GM18505 (cell line): ENCODE data around the gene SYNPR.

Experiments used
- ATAC-seq: cut with Tn5 transposase; IDR thresholded peaks from one replicate; pipeline ENCODE4 v1.9.1; 2021; ENCODE audit not compliant: unreplicated experiment
- POLR2A ChIP-seq: IDR thresholded peaks from 4 replicates; pipeline ENCODE4 v1.6.1; 2011; ENCODE audit warnings: borderline replicate concordance; ENCODE audit not compliant: insufficient read depth, insufficient read length; ENCODE audit errors: extremely low read depth

The SYNPR gene

DNA sequence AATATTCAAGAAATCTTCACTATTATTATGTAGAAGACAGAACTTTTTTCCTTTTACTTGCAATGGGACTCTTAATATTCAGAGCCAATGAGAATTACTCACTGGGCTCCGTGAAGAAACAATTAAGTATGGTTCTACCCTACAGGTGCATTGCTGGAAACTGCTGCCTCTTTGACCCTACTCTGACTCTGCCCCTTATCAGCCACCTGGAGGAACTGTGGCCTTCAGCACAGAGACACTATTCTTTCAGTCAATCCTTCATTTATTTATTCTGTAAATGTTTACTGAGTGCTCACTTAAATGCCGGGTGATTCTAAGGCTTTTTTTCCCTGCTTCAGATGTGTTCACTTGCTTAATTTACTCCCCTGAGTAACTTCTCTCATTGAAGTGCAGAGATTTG lies 163.2 kb downstream of the SYNPR start:
- TF ChIP-seq POLR2A = no peak
- ATAC-seq = no peak

DNA sequence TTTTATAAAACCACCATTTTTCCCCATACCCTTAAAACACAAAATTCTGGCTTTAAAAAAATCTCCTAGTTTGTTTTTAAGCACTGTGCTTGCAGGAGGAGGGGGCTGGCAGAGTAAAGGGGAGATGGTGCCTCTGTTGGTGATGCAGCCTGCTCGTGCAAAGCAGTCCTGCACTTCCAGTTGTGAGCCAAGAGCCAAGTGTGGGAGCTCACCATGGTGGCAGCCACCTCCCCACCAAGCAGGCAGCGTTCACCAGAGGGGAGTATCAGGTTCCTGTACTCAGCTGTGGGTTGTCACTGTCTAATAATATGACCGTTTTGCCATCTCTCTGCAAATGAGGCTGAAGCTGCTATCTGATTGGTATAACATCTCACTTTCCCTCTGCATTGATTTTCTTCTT lies 164.8 kb downstream of the SYNPR start:
- no peak for ATAC-seq
- TF ChIP-seq POLR2A = no peak

DNA sequence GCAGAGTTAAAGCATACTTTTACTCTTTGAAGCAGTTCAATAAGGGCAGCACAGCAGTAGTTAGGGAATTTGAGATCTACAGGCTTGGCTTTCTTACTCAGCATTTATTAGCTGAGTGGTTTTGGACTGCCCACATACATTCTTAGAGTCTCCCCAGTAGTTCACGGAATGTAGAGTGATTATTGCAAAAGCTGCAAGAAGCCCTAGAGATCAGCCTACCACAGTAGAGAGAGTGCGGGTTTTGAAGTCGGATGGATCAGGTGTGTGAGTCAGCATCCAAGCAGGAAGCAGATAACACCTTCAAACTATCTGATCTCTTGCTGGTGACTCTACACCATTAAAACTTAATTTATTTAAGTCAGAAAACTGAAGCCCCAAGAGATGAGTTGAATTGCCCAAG lies 171.9 kb downstream of the SYNPR start:
- no peak for ATAC-seq
- no peak for TF ChIP-seq POLR2A

DNA sequence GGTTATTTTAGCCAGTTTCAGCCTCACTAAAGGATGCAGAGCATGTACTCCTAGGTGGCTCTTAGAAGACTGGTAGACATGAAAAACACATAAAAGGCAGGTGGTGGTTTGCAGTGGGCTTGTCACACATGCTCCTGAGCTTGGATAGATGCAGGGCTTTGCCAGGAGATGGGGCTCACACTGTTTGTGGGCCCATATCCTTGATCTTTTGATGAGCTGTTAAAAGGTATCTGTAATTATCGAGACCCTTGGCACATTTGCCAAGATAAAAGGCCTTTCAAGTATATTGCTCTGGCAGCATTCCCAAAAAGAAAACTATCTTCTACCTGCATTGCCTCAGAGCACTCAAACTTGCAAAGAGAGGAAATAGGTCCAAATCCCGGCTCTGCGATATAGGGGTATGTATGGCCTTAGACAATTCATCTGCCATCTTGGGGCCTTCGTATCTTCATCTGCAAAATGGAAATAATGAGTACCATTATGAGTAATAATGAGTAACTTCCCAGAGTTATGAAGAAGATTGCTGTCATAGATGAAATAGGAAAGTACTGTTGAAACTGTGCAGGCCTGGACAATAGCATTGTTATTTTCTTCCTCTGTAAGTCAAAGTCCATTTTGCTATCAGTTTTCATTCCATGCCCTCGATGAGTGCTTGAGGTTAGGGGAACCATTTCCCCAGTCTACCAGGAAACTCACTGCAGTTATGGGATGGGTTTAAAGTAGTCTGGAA lies 172.7 kb downstream of the SYNPR start:
- TF ChIP-seq POLR2A = no peak
- no peak for ATAC-seq

DNA sequence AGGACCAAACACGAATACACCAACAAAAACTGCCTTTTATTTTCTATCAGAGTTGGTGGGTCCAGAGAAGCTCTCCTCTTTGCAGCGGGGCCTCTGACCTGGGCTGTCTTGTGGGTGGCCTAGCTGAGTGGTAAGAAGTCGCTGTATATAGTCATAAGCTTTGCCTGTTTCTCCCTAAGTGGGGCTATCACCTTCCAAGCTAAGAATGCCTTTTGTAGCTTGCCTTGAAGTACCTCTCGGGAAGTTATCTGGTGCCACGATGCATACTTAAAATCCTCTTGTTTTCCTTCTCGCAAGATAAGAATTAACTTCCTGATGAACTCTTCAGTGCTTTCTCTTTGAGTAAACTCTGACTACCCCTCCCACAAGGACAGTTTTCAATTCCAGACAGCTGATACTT lies 178.8 kb downstream of the SYNPR start:
- no peak for ATAC-seq
- no peak for TF ChIP-seq POLR2A

DNA sequence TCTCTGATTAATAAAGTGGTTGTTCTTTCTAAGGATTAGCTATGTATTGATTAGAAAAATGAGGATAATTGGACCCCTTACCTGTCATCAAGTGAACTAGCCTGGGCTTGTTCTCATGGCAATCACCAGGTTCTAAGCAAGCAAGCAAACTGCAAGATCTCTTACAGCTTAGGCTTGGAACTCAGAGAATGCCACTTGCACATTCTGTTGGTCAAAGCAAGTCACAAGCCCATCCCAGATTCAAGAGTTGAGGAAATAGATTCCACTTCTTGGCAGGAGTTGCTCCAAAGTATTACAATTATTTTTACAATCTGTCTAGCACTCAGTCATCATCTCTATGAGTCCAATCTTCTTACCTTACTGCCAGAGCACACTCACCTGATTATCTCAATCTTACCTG lies 180.3 kb downstream of the SYNPR start:
- ATAC-seq = no peak
- TF ChIP-seq POLR2A = no peak

- no peak for TF ChIP-seq POLR2A
- ATAC-seq = no peak
Measured at GRCh38 chr3:63462732-63463131, 184.6 kb downstream of the SYNPR start.

- TF ChIP-seq POLR2A = no peak
- no peak for ATAC-seq
Measured at GRCh38 chr3:63467392-63467791, 189.3 kb downstream of the SYNPR start.

GRCh38 chr3:63470745-63471144 lies 192.6 kb downstream of the SYNPR start:
- no peak for TF ChIP-seq POLR2A
- peak; percentile 73 for ATAC-seq

- no peak for ATAC-seq
- no peak for TF ChIP-seq POLR2A
Measured at GRCh38 chr3:63471781-63472180, 193.7 kb downstream of the SYNPR start.

- ATAC-seq = no peak
- TF ChIP-seq POLR2A = no peak
Measured at GRCh38 chr3:63473641-63474166, 195.6 kb downstream of the SYNPR start.

DNA sequence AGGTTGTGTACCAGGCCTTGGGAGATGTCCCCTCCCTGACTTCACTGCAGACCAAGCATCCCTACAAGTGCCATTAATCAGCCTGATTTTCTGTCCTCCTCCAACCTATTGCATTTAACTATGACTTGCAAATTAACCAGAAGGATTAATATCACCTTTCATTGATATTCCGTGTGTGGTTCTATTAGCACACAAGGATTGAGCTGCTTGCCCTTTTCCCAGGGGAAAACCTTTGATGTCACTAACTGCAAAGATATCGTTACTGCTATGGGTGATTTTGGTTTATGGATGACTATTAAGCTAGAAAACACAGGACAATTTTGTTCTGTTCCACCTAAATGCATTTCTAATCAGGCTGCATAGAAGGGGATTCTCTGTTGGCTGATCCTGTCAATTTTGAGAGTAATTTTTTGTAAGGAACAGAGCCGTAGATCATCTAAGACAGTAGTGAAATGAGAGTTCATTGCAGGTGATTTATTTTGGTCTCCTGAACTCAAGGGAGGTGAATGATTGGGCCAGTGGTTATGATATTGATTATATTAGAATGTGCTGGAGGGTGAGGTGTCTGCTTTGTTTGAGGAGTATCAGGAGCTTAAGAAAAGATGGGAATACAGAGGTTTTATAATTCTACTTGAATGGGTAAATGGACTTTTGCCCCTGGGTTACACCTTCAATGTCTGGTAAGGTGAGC lies 196.9 kb downstream of the SYNPR start:
- ATAC-seq = no peak
- TF ChIP-seq POLR2A = no peak

DNA sequence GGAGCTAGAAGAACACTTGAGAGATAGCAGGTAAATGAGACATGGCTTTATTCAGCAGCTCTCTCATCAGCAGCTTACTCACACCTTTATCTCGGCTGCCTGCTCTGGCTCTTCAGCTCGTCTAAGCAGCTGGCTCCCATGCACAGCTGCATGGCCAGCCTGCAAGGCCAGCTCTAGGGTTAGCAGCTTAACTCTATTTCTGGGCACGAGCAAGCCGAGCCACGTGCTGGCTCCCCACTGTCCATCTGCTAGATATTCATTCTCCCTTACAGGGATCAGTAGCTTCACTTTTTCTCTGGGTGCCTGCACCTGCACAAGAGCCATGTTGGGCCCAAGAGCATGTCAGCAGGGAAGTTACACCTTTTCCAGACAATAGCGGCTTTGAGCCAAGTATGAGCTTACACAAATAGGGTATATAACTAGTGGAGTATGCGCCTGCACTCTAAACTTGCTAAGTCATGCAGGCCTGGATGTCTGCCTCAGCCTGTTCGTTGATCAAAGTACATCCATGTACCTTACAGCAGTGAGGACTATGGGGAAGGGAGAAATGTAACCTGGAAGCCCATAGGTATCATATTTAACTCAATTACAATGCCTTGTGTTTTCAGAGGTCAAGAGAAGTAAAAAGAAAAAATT lies 199.5 kb downstream of the SYNPR start:
- no peak for TF ChIP-seq POLR2A
- no peak for ATAC-seq

- TF ChIP-seq POLR2A = no peak
- no peak for ATAC-seq
Measured at GRCh38 chr3:63478990-63479660, 201.0 kb downstream of the SYNPR start.

DNA sequence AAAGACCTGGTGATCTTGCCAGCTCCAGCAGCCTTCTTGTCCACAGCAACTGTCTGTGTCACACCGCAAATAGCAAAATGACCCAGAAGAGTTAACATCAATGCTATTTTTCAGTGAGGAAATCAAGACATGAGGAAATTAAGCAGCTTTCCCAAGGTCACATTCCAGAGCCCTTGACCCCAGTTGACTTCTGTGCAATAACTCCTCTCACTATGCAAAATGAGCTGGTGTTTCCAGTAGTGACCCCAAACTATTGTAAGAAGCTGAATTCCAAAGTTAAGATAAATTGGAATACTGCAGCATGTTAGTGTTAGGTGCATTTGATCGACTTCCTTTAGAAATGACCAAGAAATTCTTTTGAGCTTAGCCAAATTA lies 201.5 kb downstream of the SYNPR start:
- TF ChIP-seq POLR2A = no peak
- ATAC-seq = no peak
